Measurements from ENCODE around the gene WBP2NL.

WBP2NL gene

GRCh38 chr22:42074132-42074811 lies 75.7 kb downstream of the WBP2NL start, which contains the start of gene PHETA2:
Gene PHETA2, plus strand, starts transcription at chr22:42074248. Its CDS starts 3,046 bp downstream, at chr22:42077294.
- H3K4me3 ChIP-seq (ENCODE audit: control insufficient read depth, low read depth, low read length), result peak within 1 kb of the TSS; percentile 66
- TF ChIP-seq CTCF (conservative IDR thresholded peaks at IDR 0.05; ENCODE audit: control insufficient read depth, insufficient read depth, low read depth, low read length), result peak; percentile 40
- peak; percentile 34 for DNase-seq (ENCODE audit: low read depth)

DNA sequence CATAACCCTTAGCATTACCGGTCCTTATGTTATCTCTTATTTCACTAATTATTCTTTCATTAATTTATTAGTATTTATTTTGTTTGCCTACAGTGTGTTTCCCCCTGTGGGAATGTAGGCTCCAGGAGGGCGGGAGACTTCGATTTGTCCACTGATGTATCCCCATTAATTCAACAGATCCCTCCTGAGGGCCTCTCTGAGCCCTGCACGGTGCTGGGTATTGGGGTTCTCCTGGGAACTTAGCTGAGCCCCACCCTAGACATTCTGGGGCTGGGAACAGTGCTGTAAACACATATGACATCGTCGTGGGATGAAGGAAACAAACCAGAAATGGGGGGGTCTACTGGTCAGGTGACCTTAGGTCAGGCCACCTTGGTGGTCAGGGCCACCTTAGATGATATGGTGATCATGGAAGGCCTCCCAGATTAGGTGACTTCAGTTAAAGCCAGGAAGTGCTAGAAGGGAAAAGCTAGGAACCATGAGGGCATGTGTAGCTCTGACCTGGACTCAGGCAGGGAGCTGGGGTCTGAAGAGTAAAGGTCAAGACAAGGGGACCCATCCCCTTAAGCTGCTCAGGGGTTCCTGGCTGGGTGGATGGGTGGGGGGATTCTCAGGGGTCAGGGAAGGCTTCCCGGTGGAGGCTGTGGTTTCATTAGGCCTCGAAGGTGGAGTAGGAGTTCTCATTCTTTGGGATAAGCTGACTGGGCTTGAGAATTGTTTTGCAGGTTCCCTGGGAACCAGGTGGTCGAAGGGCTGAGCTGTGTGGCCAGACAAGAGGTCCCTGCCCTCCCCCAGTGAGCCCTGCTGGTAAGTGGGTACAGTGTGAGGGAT lies 76.5 kb downstream of the WBP2NL start:
- no peak for DNase-seq (ENCODE audit: low read depth)
- no peak for TF ChIP-seq CTCF (conservative IDR thresholded peaks at IDR 0.05; ENCODE audit: control insufficient read depth, insufficient read depth, low read depth, low read length)
- peak overlapping the region; percentile 66 for H3K4me3 ChIP-seq (ENCODE audit: control insufficient read depth, low read depth, low read length)

DNA sequence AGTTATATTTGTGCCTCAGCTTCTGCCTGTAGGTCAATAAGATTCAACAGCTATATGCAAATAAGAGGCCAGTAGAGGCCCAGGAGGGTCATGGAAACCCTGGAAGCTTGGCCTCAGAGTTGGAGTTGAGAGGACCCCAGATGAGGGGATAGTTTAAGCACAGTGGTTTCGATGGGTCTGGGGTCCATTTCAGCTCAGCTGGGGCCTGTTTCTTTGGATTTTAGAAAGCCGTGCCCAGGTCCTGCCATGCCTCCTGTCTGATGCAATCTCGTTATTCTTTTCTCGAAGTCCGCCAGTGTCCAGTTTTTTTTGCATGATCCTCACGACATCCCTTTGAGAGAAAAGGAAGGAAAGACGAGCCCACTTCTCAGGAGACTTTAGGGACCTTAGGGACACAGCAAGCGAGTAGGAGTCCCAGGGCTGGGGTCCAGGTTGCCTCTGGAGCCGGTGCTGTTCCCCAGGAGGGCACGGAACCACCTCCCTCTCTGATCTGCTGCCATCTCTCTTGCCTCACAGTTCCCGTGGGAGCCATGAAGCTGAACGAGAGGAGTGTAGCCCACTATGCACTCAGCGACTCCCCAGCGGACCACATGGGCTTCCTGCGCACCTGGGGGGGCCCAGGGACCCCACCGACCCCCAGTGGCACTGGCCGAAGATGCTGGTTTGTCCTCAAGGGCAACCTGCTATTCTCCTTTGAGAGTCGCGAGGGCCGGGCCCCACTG lies 78.3 kb downstream of the WBP2NL start:
- TF ChIP-seq CTCF (conservative IDR thresholded peaks at IDR 0.05; ENCODE audit: control insufficient read depth, insufficient read depth, low read depth, low read length), result no peak
- H3K4me3 ChIP-seq (ENCODE audit: control insufficient read depth, low read depth, low read length), result no peak overlapping the region
- no peak for DNase-seq (ENCODE audit: low read depth)

- DNase-seq (ENCODE audit: low read depth), result no peak
- no peak for TF ChIP-seq CTCF (conservative IDR thresholded peaks at IDR 0.05; ENCODE audit: control insufficient read depth, insufficient read depth, low read depth, low read length)
- H3K4me3 ChIP-seq (ENCODE audit: control insufficient read depth, low read depth, low read length), result no peak overlapping the region
Measured at GRCh38 chr22:42077486-42078125, 79.0 kb downstream of the WBP2NL start.
